Stomach (tissue), 4 donors: Measurements from ENCODE around the gene RNFT2.
"Not testable (repeated sequence)": the region's sequence is repeated elsewhere in the genome, so short reads cannot be mapped to it uniquely, and the experiment has no call there.

Experiments used
- EP300 ChIP-seq: sonication (generic); formaldehyde crosslinking; IDR thresholded peaks from one replicate; pipeline ENCODE4 v1.6.1; 2017; ENCODE audit warnings: antibody characterized with exemption
- POLR2A ChIP-seq, 4 donors: fragments of 450-650 bp; IDR thresholded peaks; one replicate each; pipeline ENCODE4 v1.6.1; 2016; ENCODE audit warnings: antibody characterized with exemption in 4 of 4, control low read depth in 2 of 4, mild to moderate bottlenecking in 1 of 4, moderate library complexity in 1 of 4
- TF ChIP-seq, protein P1 (sequence below), 7 experiments: fragments of 450-650 bp in 4 of 7; fragments of 200-600 bp in 3 of 7; sonication (generic) in 3 of 7; IDR thresholded peaks; one replicate each; pipeline ENCODE4 v1.5.1; 2016 to 2019; ENCODE audit warnings: antibody characterized with exemption in 7 of 7, control low read depth in 2 of 7, mild to moderate bottlenecking in 1 of 7

DNA sequence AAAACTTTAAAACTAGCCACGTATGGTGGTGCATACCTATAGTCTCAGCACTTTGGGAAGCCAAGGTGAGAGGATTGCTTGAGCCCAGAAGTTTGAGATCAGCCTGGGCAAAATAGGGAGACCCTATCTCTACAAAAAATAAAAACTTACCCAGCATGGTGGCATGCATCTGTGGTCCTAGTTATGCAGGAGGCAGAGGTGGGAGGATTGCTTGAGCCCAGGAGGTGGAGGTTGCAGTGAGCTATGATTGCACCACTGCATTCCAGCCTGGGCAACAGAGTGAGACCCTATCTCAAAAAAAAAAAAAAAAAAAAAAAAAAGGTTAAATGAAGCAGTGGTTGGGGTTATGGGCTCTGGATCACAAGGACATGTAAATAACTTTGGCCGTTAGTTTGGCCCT is 4.7 kb downstream of the RNFT2 start:
- not testable (repeated sequence) for TF ChIP-seq POLR2A (IDR thresholded peaks at IDR 0.05); EP300
- TF ChIP-seq, protein P1, sequence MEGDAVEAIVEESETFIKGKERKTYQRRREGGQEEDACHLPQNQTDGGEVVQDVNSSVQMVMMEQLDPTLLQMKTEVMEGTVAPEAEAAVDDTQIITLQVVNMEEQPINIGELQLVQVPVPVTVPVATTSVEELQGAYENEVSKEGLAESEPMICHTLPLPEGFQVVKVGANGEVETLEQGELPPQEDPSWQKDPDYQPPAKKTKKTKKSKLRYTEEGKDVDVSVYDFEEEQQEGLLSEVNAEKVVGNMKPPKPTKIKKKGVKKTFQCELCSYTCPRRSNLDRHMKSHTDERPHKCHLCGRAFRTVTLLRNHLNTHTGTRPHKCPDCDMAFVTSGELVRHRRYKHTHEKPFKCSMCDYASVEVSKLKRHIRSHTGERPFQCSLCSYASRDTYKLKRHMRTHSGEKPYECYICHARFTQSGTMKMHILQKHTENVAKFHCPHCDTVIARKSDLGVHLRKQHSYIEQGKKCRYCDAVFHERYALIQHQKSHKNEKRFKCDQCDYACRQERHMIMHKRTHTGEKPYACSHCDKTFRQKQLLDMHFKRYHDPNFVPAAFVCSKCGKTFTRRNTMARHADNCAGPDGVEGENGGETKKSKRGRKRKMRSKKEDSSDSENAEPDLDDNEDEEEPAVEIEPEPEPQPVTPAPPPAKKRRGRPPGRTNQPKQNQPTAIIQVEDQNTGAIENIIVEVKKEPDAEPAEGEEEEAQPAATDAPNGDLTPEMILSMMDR (IDR thresholded peaks at IDR 0.05): not testable (repeated sequence)
